Head of caudate nucleus (tissue), 42 donors: ENCODE data around the gene TTLL9.

Experiments
- DNase-seq, 42 donors: peaks; one replicate each; pipeline versions ENCODE4 v3.0.0 to v3.0.0-alpha.2; 2020 to 2021; ENCODE audit warnings: mixed read lengths in 7 of 42
- intact Hi-C: fragments of 100-400 bp; cut with DNase I; formaldehyde crosslinking; loops from one replicate; pipeline ENCODE4 v1.15.0; 2022

Gene TTLL9

DNA sequence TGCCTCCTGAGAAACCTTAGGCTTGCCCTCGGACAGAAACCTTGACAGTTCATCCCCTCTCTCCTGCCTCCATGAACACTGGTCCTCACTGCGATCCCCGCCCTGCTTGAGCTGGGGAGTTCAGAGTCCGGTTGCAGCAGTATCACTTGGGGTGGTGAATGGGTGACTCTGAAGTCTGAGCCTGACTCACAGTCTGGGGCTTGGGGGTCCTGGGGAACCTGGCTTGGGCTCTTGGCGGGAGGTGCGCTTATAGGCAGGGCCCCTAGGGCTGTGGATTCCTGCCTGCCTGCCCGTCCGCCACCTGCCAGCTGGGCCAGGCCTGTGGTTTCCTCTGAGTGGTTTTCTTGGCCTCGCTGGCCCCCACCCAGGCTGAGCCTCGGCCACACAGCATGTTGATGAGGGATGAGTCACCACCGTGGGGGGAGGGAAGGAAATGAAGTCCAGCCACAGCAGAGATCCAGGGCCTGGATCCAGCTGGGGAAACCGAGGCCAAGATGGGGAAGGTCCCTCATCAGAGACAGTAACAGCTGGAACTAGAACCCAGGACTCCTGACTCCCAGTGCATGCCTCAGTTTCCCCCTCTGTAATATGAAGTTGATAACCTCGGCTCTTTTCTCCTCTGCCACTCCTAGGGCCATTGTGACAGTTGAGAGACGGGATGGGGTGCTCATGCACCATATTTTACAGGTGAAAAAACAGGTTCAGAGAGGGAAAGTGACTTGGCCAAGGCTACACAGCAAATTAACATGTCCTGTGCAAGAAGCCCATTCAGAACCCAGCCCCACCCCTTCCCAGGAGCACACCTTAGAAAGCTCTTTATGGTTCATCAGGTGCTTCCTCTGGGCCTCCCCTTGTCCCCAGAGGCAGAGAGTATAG is 34.2 kb upstream of the TTLL9 start:
- peak; percentile 22 to 90 (median 57) for DNase-seq
- intact Hi-C loops = no loop called here

DNA sequence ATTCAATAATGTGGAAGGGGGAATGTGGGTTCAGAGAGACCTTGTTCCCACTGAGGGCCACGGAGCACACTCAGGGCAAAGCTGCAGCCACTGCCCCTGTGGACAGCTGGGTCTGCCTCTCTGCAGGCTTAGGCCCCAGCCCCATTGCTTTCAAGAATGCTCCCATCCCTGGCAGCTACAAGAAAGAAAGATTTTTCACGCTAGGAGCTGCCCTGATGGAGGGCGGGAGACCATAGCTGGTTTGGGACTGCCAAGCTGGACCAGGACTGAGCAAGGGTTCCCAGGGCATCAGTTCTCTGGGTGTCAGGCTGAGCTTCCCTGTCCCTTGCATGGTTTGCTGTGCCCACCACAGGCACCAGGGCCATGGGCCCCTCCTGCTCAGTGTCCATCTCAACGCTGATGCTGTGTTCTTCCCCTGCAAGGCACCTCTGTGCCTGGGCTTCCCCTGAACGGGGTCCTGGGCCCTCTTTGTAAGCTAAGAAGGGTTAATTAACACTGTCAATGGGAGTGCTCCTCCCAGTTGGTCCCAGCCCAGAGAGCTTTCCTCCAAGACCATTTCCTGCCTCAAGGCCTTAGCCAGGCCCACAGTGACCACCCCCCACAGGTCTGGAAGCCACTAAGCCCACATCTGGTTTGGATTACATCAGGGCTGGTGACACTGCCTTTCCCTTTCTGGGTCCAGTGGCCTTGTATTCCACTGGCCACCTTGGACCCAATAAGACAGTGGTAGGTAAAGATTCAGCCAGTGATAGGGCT is 33.4 kb upstream of the TTLL9 start:
- intact Hi-C loops = no loop called here

GRCh38 chr20:31837896-31838397 is 32.5 kb upstream of the TTLL9 start:
- intact Hi-C loops = no loop called here
- DNase-seq = no peak

More for the DNA sequence above, 33.4 kb upstream of the TTLL9 start:
- DNase-seq = no peak

- intact Hi-C loops = no loop called here
- DNase-seq = no peak
Observed at GRCh38 chr20:31838646-31839292, 31.7 kb upstream of the TTLL9 start.

GRCh38 chr20:31839782-31840487 is 30.5 kb upstream of the TTLL9 start:
- intact Hi-C loops = no loop called here
- no peak for DNase-seq

DNA sequence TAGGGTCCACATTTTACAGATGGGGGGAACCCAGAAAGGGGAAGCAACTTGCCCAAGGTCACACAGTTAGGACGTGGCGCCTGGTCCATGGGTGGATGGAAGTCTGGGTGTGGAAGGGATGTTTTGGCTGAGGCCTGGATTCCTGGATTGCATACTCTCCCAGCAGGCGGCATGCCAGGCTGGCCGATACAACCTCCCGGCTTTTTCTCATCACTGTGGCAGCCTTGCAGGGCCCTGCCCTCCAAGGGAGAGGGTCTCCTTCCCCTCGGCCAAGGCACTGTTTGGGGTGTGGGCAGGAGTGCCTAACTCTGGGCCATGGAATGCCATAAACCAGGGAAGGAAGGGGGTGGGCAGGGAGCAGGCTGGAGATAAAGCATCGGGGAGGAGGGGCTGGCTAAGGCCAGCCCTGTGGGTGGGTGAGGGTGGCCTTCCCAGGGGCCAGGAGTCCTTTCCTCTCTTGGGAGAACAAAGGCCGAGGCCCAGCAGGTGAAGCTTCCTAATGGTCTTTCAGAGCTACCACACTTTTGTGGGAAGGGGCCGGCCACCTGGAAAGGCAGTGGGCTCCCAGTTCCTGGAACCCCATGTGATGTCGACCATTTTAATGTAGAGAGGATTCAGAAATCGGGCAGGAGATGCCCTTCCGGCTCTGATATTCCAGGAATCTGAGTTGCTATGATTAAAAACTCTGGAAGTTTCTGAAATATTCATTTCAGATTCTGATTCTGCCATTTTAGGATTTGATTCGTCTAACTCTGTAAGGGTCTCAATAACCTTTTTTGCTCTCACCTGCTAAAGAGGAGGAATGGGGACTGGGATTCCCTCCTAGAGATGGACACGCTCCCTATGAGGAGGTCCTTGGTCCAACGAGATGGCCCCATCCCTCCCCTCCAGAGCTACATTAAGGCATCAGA is 29.3 kb upstream of the TTLL9 start:
- DNase-seq = no peak
- intact Hi-C loops = no loop called here

GRCh38 chr20:31841928-31842327 is 28.5 kb upstream of the TTLL9 start:
- peak in 1 of 42 donors; percentile 48 for DNase-seq
- intact Hi-C loops = no loop called here

GRCh38 chr20:31842471-31843157 is 27.8 kb upstream of the TTLL9 start:
- intact Hi-C loops = no loop called here
- no peak for DNase-seq

GRCh38 chr20:31843288-31843687 is 27.1 kb upstream of the TTLL9 start:
- DNase-seq = no peak
- intact Hi-C loops = no loop called here

DNA sequence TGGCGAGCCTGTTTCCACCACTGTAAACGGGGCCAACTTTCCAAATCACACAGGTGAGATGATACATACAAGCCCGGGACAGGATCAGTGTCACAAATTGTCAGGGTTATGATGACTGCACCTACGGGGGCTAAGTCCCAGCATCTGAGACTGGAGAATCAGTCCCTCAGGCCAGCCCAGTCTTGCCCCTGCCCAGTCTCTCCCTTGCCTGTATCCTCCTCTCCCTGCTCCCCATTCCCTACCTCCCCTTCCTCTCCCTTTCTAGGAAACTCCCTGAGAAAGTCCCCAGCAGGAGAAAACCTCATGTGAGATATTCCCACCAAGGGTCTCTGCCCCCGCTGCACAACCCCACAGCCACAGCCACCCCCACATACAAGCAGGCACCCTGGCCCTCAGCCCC is 26.6 kb upstream of the TTLL9 start:
- intact Hi-C loops = no loop called here

DNA sequence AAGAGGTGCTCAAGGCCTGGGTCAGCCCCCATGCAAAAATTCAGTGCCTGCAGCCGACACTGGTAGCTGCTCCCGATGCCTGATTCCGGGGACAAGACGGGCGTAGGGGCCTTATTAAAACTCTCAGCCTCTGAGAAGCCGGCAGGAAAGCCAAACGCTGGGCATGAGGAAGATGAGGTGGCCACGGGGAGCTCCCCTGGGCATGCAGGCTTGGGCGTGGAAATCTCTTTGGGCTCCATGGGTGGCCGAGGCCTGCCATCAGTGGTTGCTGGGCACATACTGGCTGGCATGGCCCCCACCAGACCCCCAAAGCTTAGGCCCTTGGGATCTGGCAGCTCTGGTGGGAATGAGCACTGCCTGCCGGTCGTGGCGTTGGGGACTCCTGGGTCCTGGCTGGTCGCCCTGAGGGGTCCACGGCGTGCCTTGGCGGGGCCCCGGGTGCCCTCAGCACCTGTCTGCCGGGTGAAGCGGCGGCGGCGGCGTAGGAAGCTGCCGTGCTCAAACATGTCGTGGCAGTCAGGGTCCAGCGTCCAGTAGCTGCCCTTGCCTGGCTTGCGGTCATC is 25.6 kb upstream of the TTLL9 start:
- intact Hi-C loops = no loop called here
- no peak for DNase-seq

More for the DNA sequence above, 26.6 kb upstream of the TTLL9 start:
- no peak for DNase-seq

GRCh38 chr20:31845300-31845863 is 25.1 kb upstream of the TTLL9 start, which contains the start of gene FOXS1:
Gene FOXS1 (minus strand): TSS chr20:31845604. CDS start chr20:31845542, 62 bp downstream.
- intact Hi-C loops = no loop called here
- peak in 8 of 42 donors; percentile 12 to 57 (median 24) for DNase-seq

DNA sequence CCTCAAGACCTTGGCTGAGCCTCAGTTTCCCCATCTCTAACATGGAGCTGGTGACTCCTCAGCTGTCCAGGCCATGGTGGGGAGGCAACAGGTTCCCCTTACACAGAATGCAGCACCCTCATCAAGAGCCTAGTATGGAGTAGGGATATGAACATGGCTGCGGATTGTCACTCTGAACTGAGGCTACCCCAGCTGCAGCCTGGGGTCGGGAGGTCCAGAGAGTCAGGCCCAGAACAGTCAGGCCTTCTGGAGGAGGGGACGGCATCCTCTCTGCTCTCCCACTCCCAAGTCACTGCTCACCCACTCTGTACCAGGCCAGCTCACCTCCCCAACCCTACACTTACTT is 23.7 kb upstream of the TTLL9 start:
- no peak for DNase-seq
- intact Hi-C loops = no loop called here

- intact Hi-C loops = no loop called here
- DNase-seq = no peak
Observed at GRCh38 chr20:31848088-31848999, 22.1 kb upstream of the TTLL9 start.

DNA sequence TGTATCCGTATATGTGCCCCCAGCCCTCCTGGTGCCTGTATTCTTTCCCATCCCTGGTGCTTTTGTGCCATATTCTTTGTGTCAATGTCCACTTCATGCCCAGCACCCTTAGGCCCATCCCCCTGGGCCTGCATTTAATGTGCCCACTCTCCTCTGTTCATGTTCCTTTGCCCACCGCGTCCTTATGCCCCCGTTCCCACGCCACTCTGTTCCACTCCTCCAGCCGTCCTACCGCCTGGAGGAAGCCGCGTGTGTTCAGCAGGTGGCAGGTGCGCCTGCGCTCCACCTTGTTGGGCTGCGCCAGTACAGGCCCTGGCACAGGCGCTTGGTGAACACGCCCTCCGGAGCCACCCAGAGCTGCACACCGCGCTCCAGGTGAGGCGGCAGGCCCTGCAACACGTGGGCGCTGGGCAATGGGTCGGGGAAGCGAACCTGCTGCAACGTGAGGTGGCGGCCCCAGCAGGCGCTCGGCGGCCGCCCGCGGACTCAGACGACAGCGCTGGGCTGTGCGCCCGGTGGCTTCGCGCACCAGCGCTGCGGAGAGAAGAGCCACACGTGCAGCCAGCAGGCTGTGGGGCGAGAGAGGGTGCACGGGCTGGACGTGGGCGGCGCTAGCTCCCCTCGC is 21.0 kb upstream of the TTLL9 start:
- intact Hi-C loops = no loop called here
- peak in 4 of 42 donors; percentile 22 to 37 (median 35) for DNase-seq
